ENCODE measurements around the gene DPH5. TPM values are rescaled to one million over a fixed set of nuclear protein-coding genes. Genes with fewer than 3 reads are reported as not detected.

The DPH5 gene
- polyA plus RNA-seq, 1 of the 3 experiments (the other 2 are of a cell fraction), result 36.6 TPM

DNA sequence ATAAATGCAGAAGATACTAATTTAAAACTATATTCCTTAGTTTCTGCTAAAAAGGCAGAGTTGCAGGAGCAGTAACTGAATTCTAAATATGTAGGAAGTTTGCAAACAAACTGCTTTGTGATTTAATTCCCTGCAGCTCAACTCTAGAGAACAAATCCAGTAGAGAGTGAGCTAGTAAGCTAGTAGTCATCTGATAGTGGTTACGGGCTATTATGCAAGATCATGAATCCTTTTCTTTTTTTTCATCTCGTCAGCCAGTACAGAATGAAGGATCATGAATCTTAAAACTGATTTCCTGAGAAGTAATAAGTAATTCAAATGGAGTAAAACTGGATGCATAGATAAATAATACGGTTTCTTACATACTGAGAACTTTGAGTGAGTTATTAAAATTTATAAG, 3.3 kb downstream of the DPH5 start:
- Histone ChIP-seq H3K4me2 (no peak overlapping the region), H3K79me2 (ENCODE audit: insufficient read depth) (peaks cover 37% of the 10 kb centered on the region), H3K9me3 (no peaks in the 10 kb centered on the region), H4K20me1 (ENCODE audit: insufficient read depth) (no peaks in the 10 kb centered on the region), H3K4me3 (ENCODE audit: low read depth in 2 of 2, low read length in 1 of 2) (no peak overlapping the region), H3K36me3 (replicated peaks in 1 of 2; ENCODE audit: control insufficient read depth in 1 of 2, insufficient read depth in 2 of 2, low read length in 1 of 2) (peaks cover 14 to 15% of the 10 kb centered on the region in 2 experiments), H3K9ac (no peak overlapping the region), H2AFZ (ENCODE audit: low read depth) (no peak overlapping the region), H3K27me3 (ENCODE audit: insufficient read depth) (no peaks in the 10 kb centered on the region), H3K9me2 (no peaks in the 10 kb centered on the region), H3F3A (replicated peaks; ENCODE audit: insufficient read depth) (no peaks in the 10 kb centered on the region), H3K4me1 (ENCODE audit: control insufficient read depth in 1 of 2, insufficient read depth in 2 of 2, low read depth in 1 of 2, low read length in 1 of 2) (peaks cover 4 to 6% of the 10 kb centered on the region in 2 experiments; a peak in 2 of 4 replicates), H3K27ac (ENCODE audit: low read depth in 2 of 2, low read length in 1 of 2) (no peak overlapping the region)
- ChIA-PET POLR2A (no interaction called here), CTCF (interaction anchor here (1.7 kb wide), 1 partner anchor 266 kb away, joined by 5 read pairs; no protein-coding TSS in a partner anchor)
- WGBS (ENCODE audit: low lambda C conversion rate), result 96% methylated on average over 3 of the region's 3 CpGs
- TF ChIP-seq GATA2 (CRISPR knock-in tag; IDR thresholded peaks at IDR 0.05) (no peak), EZH2phosphoT487 (IDR thresholded peaks at IDR 0.05; ENCODE audit: borderline replicate concordance, low read depth) (no peak), PBX3 (IDR thresholded peaks at IDR 0.05) (no peak), NFIC (IDR thresholded peaks at IDR 0.05; ENCODE audit: borderline replicate concordance) (no peak), ZBTB33 (IDR thresholded peaks at IDR 0.05; ENCODE audit: borderline replicate concordance, low read depth) (no peak), MXI1 (IDR thresholded peaks at IDR 0.05; ENCODE audit: low read depth, low read length) (no peak), ELF1 (IDR thresholded peaks at IDR 0.05) (no peak), TEAD4 (IDR thresholded peaks at IDR 0.05; ENCODE audit: borderline replicate concordance, insufficient read depth) (no peak), EP300 (IDR thresholded peaks at IDR 0.05; ENCODE audit: borderline replicate concordance in 1 of 2, low read depth in 1 of 2, low read length in 1 of 2) (no peak), RAD21 (IDR thresholded peaks at IDR 0.05; ENCODE audit: low read length) (no peak), RFX5 (IDR thresholded peaks at IDR 0.05; ENCODE audit: low read length) (no peak), FOXM1 (IDR thresholded peaks at IDR 0.05; ENCODE audit: low read depth) (no peak), NRF1 (IDR thresholded peaks at IDR 0.05; ENCODE audit: low read depth, low read length) (no peak), MEF2A (IDR thresholded peaks at IDR 0.05; ENCODE audit: borderline replicate concordance, low read depth) (no peak)
- TF ChIP-seq, protein P1, sequence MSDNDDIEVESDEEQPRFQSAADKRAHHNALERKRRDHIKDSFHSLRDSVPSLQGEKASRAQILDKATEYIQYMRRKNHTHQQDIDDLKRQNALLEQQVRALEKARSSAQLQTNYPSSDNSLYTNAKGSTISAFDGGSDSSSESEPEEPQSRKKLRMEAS (IDR thresholded peaks at IDR 0.05; ENCODE audit: low read depth), result no peak
- TF ChIP-seq, protein P2, sequence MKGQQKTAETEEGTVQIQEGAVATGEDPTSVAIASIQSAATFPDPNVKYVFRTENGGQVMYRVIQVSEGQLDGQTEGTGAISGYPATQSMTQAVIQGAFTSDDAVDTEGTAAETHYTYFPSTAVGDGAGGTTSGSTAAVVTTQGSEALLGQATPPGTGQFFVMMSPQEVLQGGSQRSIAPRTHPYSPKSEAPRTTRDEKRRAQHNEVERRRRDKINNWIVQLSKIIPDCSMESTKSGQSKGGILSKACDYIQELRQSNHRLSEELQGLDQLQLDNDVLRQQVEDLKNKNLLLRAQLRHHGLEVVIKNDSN (IDR thresholded peaks at IDR 0.05; ENCODE audit: borderline replicate concordance, low read depth), result no peak
- TF ChIP-seq, protein P3, sequence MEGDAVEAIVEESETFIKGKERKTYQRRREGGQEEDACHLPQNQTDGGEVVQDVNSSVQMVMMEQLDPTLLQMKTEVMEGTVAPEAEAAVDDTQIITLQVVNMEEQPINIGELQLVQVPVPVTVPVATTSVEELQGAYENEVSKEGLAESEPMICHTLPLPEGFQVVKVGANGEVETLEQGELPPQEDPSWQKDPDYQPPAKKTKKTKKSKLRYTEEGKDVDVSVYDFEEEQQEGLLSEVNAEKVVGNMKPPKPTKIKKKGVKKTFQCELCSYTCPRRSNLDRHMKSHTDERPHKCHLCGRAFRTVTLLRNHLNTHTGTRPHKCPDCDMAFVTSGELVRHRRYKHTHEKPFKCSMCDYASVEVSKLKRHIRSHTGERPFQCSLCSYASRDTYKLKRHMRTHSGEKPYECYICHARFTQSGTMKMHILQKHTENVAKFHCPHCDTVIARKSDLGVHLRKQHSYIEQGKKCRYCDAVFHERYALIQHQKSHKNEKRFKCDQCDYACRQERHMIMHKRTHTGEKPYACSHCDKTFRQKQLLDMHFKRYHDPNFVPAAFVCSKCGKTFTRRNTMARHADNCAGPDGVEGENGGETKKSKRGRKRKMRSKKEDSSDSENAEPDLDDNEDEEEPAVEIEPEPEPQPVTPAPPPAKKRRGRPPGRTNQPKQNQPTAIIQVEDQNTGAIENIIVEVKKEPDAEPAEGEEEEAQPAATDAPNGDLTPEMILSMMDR (IDR thresholded peaks at IDR 0.05), result no peak
- DNase-seq, result no peak

Data from SK-N-SH (cell line).